Epithelial cell of proximal tubule (primary cell): Measurements from ENCODE around the gene ANKRD30B. TPM values are rescaled to one million over a fixed set of nuclear protein-coding genes. Genes with fewer than 3 reads are reported as not detected.
"Not testable (repeated sequence)": the region's sequence is repeated elsewhere in the genome, so short reads cannot be mapped to it uniquely, and the experiment has no call there.

Source experiments
- DNase-seq: peaks from one replicate; pipeline ENCODE4 v3.0.0-alpha.2; 2011; ENCODE audit warnings: low read depth
- H3K4me3 ChIP-seq: 2 replicates; pipeline ENCODE4 v1.5.1; 2011; ENCODE audit warnings: low read depth, mild to moderate bottlenecking, low read length
- total RNA-seq: library from RNA; depleted of rRNA; stranded (reverse); fragments of >200 nt; gene quantifications from 2 replicates; pipeline ENCODE4 v1.2.3, GENCODE V29; 2015
- TF ChIP-seq, protein P1 (sequence below): conservative IDR thresholded peaks from 2 replicates; pipeline ENCODE4 v1.5.1; 2012; ENCODE audit warnings: low read depth, mild to moderate bottlenecking, low read length

ANKRD30B gene
- total RNA-seq, 1 donor from 2014 or later: 0.17 TPM

DNA sequence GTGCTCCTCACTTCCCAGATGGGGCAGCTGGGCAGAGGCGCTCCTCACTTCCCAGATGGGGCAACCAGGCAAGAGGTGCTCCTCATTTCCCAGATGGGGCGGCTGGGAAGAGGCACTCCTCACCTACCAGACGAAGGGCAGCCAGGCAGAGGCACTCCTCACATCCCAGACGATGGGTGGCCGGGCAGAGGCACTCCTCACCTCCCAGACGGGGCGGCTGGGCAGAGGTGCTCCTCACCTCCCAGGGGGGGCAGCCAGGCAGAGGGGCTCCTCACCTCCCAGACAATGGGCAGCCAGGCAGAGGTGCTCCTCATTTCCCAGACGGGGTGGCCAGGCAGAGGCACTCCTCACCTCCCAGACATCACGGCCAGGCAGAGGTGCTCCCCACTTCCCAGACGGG, 110.5 kb downstream of the ANKRD30B start:
- not testable (repeated sequence) for DNase-seq, H3K4me3 ChIP-seq

DNA sequence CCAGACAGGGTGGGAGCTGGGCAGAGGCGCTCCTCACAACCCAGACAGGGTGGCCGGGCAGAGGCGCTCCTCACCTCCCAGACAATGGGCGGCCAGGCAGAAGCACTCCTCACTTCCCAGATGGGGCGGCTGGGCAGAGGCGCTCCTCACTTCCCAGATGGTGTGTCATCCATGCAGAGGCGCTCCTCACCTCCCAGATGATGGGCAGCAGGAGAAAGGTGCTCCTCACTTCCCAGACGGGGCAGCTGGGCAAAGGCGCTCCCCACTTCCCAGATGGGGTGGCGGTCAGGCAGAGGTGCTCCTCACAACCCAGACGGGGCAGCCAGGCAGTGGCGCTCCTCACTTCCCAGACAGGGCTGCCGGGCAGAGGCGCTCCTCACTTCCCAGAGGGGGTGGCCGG, 112.0 kb downstream of the ANKRD30B start:
- H3K4me3 ChIP-seq: not testable (repeated sequence)

DNA sequence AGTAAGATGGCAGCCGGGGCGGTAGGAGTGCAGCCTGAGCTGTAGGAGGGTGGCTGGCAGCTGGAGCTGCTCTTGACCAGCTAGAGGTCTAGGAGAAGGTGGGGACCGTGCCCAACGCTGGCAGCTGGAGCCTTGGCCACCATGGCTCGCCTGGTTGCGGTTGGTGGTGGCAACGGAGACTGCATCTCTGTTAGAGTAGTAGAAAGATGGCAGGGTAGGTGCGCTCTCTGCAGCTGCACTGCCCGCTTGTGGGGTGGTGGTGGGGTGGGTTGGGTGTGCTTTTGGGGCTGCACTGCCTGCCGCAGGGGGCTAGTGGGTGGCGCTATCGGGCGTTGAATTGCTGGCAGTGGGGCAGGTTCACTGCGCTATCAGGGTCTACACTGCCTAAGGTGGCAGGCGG, 118.5 kb downstream of the ANKRD30B start:
- not testable (repeated sequence) for H3K4me3 ChIP-seq, DNase-seq

More for the DNA sequence above, 112.0 kb downstream of the ANKRD30B start:
- DNase-seq: not testable (repeated sequence)

DNA sequence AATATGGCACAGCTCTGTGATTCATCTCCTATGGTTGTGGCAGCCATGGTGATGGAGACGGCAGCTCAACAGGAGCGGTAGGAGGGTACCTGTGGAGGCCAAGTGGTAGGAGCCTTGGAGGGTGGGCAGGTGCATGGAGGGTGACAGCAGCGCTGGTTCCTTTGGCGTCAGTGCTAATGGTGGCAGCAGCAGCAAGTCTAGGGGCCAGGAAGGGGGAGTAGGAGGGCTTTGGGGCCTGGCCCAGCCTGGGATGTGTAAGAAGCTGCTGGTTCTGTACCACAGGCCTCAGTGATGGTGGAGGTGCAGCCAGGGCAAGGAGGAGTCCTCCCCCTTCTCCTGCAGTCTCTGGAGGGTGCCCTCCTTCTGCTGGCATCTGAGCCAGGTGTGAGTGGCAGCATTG, 120.0 kb downstream of the ANKRD30B start:
- not testable (repeated sequence) for H3K4me3 ChIP-seq, DNase-seq

- DNase-seq, H3K4me3 ChIP-seq: not testable (repeated sequence)
Measured at GRCh38 chr18:14868825-14869224, 120.9 kb downstream of the ANKRD30B start.

- H3K4me3 ChIP-seq, DNase-seq: not testable (repeated sequence)
Measured at GRCh38 chr18:14878826-14879225, 130.9 kb downstream of the ANKRD30B start.

GRCh38 chr18:14900435-14900834, 152.5 kb downstream of the ANKRD30B start:
- DNase-seq: no peak
- TF ChIP-seq, protein P1, sequence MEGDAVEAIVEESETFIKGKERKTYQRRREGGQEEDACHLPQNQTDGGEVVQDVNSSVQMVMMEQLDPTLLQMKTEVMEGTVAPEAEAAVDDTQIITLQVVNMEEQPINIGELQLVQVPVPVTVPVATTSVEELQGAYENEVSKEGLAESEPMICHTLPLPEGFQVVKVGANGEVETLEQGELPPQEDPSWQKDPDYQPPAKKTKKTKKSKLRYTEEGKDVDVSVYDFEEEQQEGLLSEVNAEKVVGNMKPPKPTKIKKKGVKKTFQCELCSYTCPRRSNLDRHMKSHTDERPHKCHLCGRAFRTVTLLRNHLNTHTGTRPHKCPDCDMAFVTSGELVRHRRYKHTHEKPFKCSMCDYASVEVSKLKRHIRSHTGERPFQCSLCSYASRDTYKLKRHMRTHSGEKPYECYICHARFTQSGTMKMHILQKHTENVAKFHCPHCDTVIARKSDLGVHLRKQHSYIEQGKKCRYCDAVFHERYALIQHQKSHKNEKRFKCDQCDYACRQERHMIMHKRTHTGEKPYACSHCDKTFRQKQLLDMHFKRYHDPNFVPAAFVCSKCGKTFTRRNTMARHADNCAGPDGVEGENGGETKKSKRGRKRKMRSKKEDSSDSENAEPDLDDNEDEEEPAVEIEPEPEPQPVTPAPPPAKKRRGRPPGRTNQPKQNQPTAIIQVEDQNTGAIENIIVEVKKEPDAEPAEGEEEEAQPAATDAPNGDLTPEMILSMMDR: no peak
- H3K4me3 ChIP-seq: no peak overlapping the region

Other genes with a start within 250 kb of the ANKRD30B start
- gene POTEC, start 204.6 kb upstream of the ANKRD30B start, total RNA-seq: not detected in 2 replicates